HCT116 (cell line): Measurements from ENCODE around the gene NCKAP5.

Experiments used
- EGR1 ChIP-seq: IDR thresholded peaks from 2 replicates; pipeline ENCODE4 v1.6.1; 2012; ENCODE audit warnings: low read depth
- POLR2A ChIP-seq: IDR thresholded peaks from 2 replicates; pipeline ENCODE4 v1.7.0; 2011; ENCODE audit warnings: borderline replicate concordance; ENCODE audit not compliant: insufficient read depth, insufficient read length; ENCODE audit errors: extremely low read depth
- TF ChIP-seq, protein P1 (sequence below), 3 experiments: fragments of 200-600 bp in 1 of 3; sonication (generic) in 1 of 3; IDR thresholded peaks in 2 of 3; conservative IDR thresholded peaks in 1 of 3; 2 replicates each; pipeline ENCODE4 v1.5.1; 2012 to 2017; ENCODE audit warnings: low read depth in 2 of 3, low read length in 2 of 3, antibody characterized with exemption in 1 of 3, borderline replicate concordance in 1 of 3, control low read depth in 1 of 3, mild to moderate bottlenecking in 1 of 3, mixed read lengths in 1 of 3, mixed run types in 1 of 3, moderate library complexity in 1 of 3; ENCODE audit not compliant: insufficient read depth in 1 of 3
- TF ChIP-seq, protein P2 (sequence below): IDR thresholded peaks from 2 replicates; pipeline ENCODE4 v1.6.1; 2012; ENCODE audit warnings: low read depth
- TF ChIP-seq, protein P3 (sequence below): IDR thresholded peaks from 2 replicates; pipeline ENCODE4 v1.6.1; 2012

DNA sequence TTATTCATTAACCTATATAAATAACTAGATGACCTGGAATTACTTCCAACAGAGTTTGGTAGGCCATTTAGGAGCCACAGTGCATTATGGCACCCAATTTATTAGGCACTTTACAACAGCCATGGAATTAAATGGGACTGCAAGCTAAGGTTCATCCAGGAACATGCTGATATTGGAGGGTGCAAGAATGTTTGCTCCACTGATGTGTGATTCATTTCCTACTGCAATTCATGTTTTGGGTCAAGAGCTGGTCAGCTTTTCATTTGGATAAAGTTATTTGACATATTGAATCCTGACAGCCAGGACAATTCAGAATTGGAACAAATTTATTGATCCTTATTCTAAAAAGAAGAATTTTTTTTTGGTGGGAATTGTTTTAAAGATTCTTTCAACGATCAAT, 886.5 kb downstream of the NCKAP5 start:
- TF ChIP-seq, protein P1, sequence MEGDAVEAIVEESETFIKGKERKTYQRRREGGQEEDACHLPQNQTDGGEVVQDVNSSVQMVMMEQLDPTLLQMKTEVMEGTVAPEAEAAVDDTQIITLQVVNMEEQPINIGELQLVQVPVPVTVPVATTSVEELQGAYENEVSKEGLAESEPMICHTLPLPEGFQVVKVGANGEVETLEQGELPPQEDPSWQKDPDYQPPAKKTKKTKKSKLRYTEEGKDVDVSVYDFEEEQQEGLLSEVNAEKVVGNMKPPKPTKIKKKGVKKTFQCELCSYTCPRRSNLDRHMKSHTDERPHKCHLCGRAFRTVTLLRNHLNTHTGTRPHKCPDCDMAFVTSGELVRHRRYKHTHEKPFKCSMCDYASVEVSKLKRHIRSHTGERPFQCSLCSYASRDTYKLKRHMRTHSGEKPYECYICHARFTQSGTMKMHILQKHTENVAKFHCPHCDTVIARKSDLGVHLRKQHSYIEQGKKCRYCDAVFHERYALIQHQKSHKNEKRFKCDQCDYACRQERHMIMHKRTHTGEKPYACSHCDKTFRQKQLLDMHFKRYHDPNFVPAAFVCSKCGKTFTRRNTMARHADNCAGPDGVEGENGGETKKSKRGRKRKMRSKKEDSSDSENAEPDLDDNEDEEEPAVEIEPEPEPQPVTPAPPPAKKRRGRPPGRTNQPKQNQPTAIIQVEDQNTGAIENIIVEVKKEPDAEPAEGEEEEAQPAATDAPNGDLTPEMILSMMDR (IDR thresholded peaks at IDR 0.05 in 2 of 3, conservative IDR thresholded peaks at IDR 0.05 in 1 of 3; ENCODE audit: borderline replicate concordance in 1 of 3, insufficient read depth in 1 of 3, low read depth in 2 of 3, low read length in 2 of 3), result no peak
- no peak for TF ChIP-seq EGR1
- TF ChIP-seq, protein P2, sequence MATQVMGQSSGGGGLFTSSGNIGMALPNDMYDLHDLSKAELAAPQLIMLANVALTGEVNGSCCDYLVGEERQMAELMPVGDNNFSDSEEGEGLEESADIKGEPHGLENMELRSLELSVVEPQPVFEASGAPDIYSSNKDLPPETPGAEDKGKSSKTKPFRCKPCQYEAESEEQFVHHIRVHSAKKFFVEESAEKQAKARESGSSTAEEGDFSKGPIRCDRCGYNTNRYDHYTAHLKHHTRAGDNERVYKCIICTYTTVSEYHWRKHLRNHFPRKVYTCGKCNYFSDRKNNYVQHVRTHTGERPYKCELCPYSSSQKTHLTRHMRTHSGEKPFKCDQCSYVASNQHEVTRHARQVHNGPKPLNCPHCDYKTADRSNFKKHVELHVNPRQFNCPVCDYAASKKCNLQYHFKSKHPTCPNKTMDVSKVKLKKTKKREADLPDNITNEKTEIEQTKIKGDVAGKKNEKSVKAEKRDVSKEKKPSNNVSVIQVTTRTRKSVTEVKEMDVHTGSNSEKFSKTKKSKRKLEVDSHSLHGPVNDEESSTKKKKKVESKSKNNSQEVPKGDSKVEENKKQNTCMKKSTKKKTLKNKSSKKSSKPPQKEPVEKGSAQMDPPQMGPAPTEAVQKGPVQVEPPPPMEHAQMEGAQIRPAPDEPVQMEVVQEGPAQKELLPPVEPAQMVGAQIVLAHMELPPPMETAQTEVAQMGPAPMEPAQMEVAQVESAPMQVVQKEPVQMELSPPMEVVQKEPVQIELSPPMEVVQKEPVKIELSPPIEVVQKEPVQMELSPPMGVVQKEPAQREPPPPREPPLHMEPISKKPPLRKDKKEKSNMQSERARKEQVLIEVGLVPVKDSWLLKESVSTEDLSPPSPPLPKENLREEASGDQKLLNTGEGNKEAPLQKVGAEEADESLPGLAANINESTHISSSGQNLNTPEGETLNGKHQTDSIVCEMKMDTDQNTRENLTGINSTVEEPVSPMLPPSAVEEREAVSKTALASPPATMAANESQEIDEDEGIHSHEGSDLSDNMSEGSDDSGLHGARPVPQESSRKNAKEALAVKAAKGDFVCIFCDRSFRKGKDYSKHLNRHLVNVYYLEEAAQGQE, result no peak
- TF ChIP-seq POLR2A, result no peak
- TF ChIP-seq, protein P3, sequence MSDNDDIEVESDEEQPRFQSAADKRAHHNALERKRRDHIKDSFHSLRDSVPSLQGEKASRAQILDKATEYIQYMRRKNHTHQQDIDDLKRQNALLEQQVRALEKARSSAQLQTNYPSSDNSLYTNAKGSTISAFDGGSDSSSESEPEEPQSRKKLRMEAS, result no peak
